Measurements from ENCODE around the gene PJA1. TPM values are rescaled to one million over a fixed set of nuclear protein-coding genes. Genes with fewer than 3 reads are reported as not detected.
A peak's percentile ranks its signal among the peaks of the same experiment; 100 is the strongest.

The PJA1 gene
- polyA plus RNA-seq, 1 of the 3 experiments (the other 2 are of a cell fraction): 16.5 TPM

- Histone ChIP-seq H3F3A (replicated peaks; ENCODE audit: insufficient read depth) (no peaks in the 10 kb centered on the region), H3K27ac (ENCODE audit: low read depth in 2 of 2, low read length in 1 of 2) (peak overlapping the region in 1 of 2 experiments; percentile 30; a peak in 1 of 4 replicates), H3K36me3 (replicated peaks in 1 of 2; ENCODE audit: control insufficient read depth in 1 of 2, insufficient read depth in 2 of 2, low read length in 1 of 2) (no peaks in the 10 kb centered on the region), H3K9me3 (no peaks in the 10 kb centered on the region), H4K20me1 (ENCODE audit: insufficient read depth) (no peaks in the 10 kb centered on the region), H3K4me1 (ENCODE audit: control insufficient read depth in 1 of 2, insufficient read depth in 2 of 2, low read depth in 1 of 2, low read length in 1 of 2) (peaks cover 0 to 37% of the 10 kb centered on the region in 2 experiments; a peak in 1 of 4 replicates), H3K9ac (no peak overlapping the region), H3K9me2 (no peaks in the 10 kb centered on the region), H3K27me3 (ENCODE audit: insufficient read depth) (peaks cover 10% of the 10 kb centered on the region; the same call in 1 of the 2 replicates), H2AFZ (ENCODE audit: low read depth) (no peak overlapping the region), H3K4me3 (ENCODE audit: low read depth in 2 of 2, low read length in 1 of 2) (no peak overlapping the region), H3K79me2 (ENCODE audit: insufficient read depth) (no peaks in the 10 kb centered on the region), H3K4me2 (no peak overlapping the region)
- DNase-seq: peak; percentile 71
- ChIA-PET POLR2A (interaction anchor here (1.2 to 1.4 kb wide), 3 partner anchors 11 to 17 kb away, joined by 3 read pairs; no protein-coding TSS in a partner anchor), CTCF (interaction anchor here (1.0 kb wide), 1 partner anchor 248 kb away, joined by 3 read pairs; no protein-coding TSS in a partner anchor)
- WGBS (ENCODE audit: low lambda C conversion rate): 53% methylated on average over 9 of the region's 10 CpGs
- TF ChIP-seq GATA2 (CRISPR knock-in tag; IDR thresholded peaks at IDR 0.05) (peak; percentile 23; the same call in 1 of the 2 replicates), TCF12 (IDR thresholded peaks at IDR 0.05) (no peak), PBX3 (IDR thresholded peaks at IDR 0.05) (no peak), USF1 (IDR thresholded peaks at IDR 0.05; ENCODE audit: borderline replicate concordance, low read depth) (no peak), YY1 (IDR thresholded peaks at IDR 0.05; ENCODE audit: low read depth) (no peak)
Measured at GRCh38 chrX:69139516-69139915, 25.7 kb downstream of the PJA1 start.

- 38% methylated on average over 3 of the region's 3 CpGs for WGBS (ENCODE audit: low lambda C conversion rate)
- no peaks in the 10 kb centered on the region for H3K79me2 ChIP-seq (ENCODE audit: insufficient read depth)
- H3K4me3 ChIP-seq (ENCODE audit: low read depth in 2 of 2, low read length in 1 of 2): no peak overlapping the region
- DNase-seq: no peak
- no peak overlapping the region for H3K9ac ChIP-seq
- peaks cover 0 to 30% of the 10 kb centered on the region in 2 experiments; a peak in 1 of 4 replicates for H3K4me1 ChIP-seq (ENCODE audit: control insufficient read depth in 1 of 2, insufficient read depth in 2 of 2, low read depth in 1 of 2, low read length in 1 of 2)
- TF ChIP-seq GABPA (IDR thresholded peaks at IDR 0.05; ENCODE audit: low read depth): no peak
- no peak for TF ChIP-seq EZH2phosphoT487 (IDR thresholded peaks at IDR 0.05; ENCODE audit: borderline replicate concordance, low read depth)
- TF ChIP-seq RAD21 (IDR thresholded peaks at IDR 0.05; ENCODE audit: low read length): no peak
- TF ChIP-seq USF1 (IDR thresholded peaks at IDR 0.05; ENCODE audit: borderline replicate concordance, low read depth): no peak
- TF ChIP-seq NRF1 (IDR thresholded peaks at IDR 0.05; ENCODE audit: low read depth, low read length): no peak
- TF ChIP-seq YY1 (IDR thresholded peaks at IDR 0.05; ENCODE audit: low read depth): no peak
- TF ChIP-seq NFIC (IDR thresholded peaks at IDR 0.05; ENCODE audit: borderline replicate concordance): no peak
- no peak for TF ChIP-seq FOSL2 (IDR thresholded peaks at IDR 0.05; ENCODE audit: borderline replicate concordance, low read depth)
- no peak for TF ChIP-seq RXRA (IDR thresholded peaks at IDR 0.05; ENCODE audit: borderline replicate concordance, low read depth)
- H4K20me1 ChIP-seq (ENCODE audit: insufficient read depth): no peaks in the 10 kb centered on the region
- CTCF ChIA-PET: no interaction called here
- no peak overlapping the region for H3K4me2 ChIP-seq
- no peak overlapping the region for H2AFZ ChIP-seq (ENCODE audit: low read depth)
- POLR2A ChIA-PET: no interaction called here
- no peak overlapping the region for H3K27ac ChIP-seq (ENCODE audit: low read depth in 2 of 2, low read length in 1 of 2)
- H3K36me3 ChIP-seq (replicated peaks in 1 of 2; ENCODE audit: control insufficient read depth in 1 of 2, insufficient read depth in 2 of 2, low read length in 1 of 2): no peaks in the 10 kb centered on the region
- H3F3A ChIP-seq (replicated peaks; ENCODE audit: insufficient read depth): no peaks in the 10 kb centered on the region
- H3K9me3 ChIP-seq: no peaks in the 10 kb centered on the region
- H3K9me2 ChIP-seq: no peaks in the 10 kb centered on the region
- H3K27me3 ChIP-seq (ENCODE audit: insufficient read depth): peaks cover 13% of the 10 kb centered on the region; the same call in 1 of the 2 replicates
Measured at GRCh38 chrX:69138512-69138911, 26.7 kb downstream of the PJA1 start.
